HepG2 (cell line): ENCODE data around the gene GFRA1. TPM values are rescaled to one million over a fixed set of nuclear protein-coding genes. Genes with fewer than 3 reads are reported as not detected.

Experiments used
- AHR ChIP-seq: IDR thresholded peaks from 2 replicates; pipeline ENCODE4 v1.6.1; 2018; ENCODE audit warnings: missing genetic modification reagents, missing compliant biosample characterization
- ATRX ChIP-seq: sonication (generic); formaldehyde crosslinking; IDR thresholded peaks from 2 replicates; pipeline ENCODE4 v1.4.0; 2020; ENCODE audit warnings: missing genetic modification reagents, borderline replicate concordance
- CREM ChIP-seq, 2 experiments: sonication (generic) in 1 of 2; formaldehyde crosslinking in 1 of 2; IDR thresholded peaks; 2 replicates each; pipeline versions ENCODE4 v1.4.0 to v1.6.1; 2016 to 2020; ENCODE audit warnings: antibody characterized with exemption in 1 of 2, mild to moderate bottlenecking in 1 of 2, missing genetic modification reagents in 1 of 2
- FOXK1 ChIP-seq: sonication (generic); formaldehyde crosslinking; IDR thresholded peaks from 2 replicates; pipeline ENCODE4 v1.4.0; 2020; ENCODE audit warnings: low read depth, missing genetic modification reagents, borderline replicate concordance
- GLI4 ChIP-seq: sonication (generic); formaldehyde crosslinking; IDR thresholded peaks from 2 replicates; pipeline ENCODE4 v1.5.1; 2020; ENCODE audit warnings: missing genetic modification reagents, mild to moderate bottlenecking, moderate library complexity, borderline replicate concordance
- HNF1A ChIP-seq, 2 experiments: sonication (generic) in 1 of 2; formaldehyde crosslinking in 1 of 2; IDR thresholded peaks; 2 replicates each; pipeline versions ENCODE4 v1.4.0 to v1.6.1; 2016 to 2020; ENCODE audit warnings: borderline replicate concordance in 1 of 2, low read depth in 1 of 2, mild to moderate bottlenecking in 1 of 2, missing genetic modification reagents in 1 of 2
- HOXA5 ChIP-seq: sonication (generic); formaldehyde crosslinking; IDR thresholded peaks from 2 replicates; pipeline ENCODE4 v1.4.0; 2020; ENCODE audit warnings: missing genetic modification reagents
- MAZ ChIP-seq, 2 experiments: sonication (generic) in 1 of 2; formaldehyde crosslinking in 1 of 2; IDR thresholded peaks; 2 replicates each; pipeline versions ENCODE4 v1.5.0 to v1.6.1; 2012 to 2020; ENCODE audit warnings: low read depth in 2 of 2, mild to moderate bottlenecking in 2 of 2, borderline replicate concordance in 1 of 2, improper control_type of control experiment in 1 of 2, low read length in 1 of 2, missing genetic modification reagents in 1 of 2, moderate library complexity in 1 of 2
- MEF2D ChIP-seq: sonication (generic); formaldehyde crosslinking; IDR thresholded peaks from 2 replicates; pipeline ENCODE4 v1.5.1; 2020; ENCODE audit warnings: mild to moderate bottlenecking, missing genetic modification reagents
- NCOA5 ChIP-seq: sonication (generic); formaldehyde crosslinking; IDR thresholded peaks from 2 replicates; pipeline ENCODE4 v1.4.0; 2020; ENCODE audit warnings: missing genetic modification reagents
- NFE2L2 ChIP-seq: fragments of 150-350 bp; IDR thresholded peaks from 2 replicates; pipeline ENCODE4 v1.6.1; 2014; ENCODE audit warnings: low read length
- RFXAP ChIP-seq: sonication (generic); formaldehyde crosslinking; IDR thresholded peaks from 2 replicates; pipeline ENCODE4 v1.4.0; 2020; ENCODE audit warnings: missing genetic modification reagents, borderline replicate concordance
- SMAD1 ChIP-seq: sonication (generic); formaldehyde crosslinking; IDR thresholded peaks from 2 replicates; pipeline ENCODE4 v1.4.0; 2020; ENCODE audit warnings: missing genetic modification reagents, low read depth, mild to moderate bottlenecking, borderline replicate concordance
- SOX6 ChIP-seq, 2 experiments: fragments of 450-650 bp in 1 of 2; sonication (generic) in 1 of 2; formaldehyde crosslinking in 1 of 2; IDR thresholded peaks; 2 replicates each; pipeline versions ENCODE4 v1.4.0 to v1.6.1; 2017 to 2020; ENCODE audit warnings: antibody characterized with exemption in 1 of 2, mild to moderate bottlenecking in 1 of 2, missing genetic modification reagents in 1 of 2
- SRSF1 ChIP-seq: fragments of 200-400 bp; formaldehyde crosslinking; optimal IDR thresholded peaks from 2 replicates; pipeline ENCODE3; 2017; ENCODE audit warnings: mild to moderate bottlenecking, low read depth, low read length, moderate library complexity
- TFAP4 ChIP-seq: sonication (generic); IDR thresholded peaks from 2 replicates; pipeline ENCODE4 v1.6.1; 2016; ENCODE audit warnings: low read depth, borderline replicate concordance
- ZNF335 ChIP-seq: sonication (generic); formaldehyde crosslinking; IDR thresholded peaks from 2 replicates; pipeline ENCODE4 v1.4.0; 2020; ENCODE audit warnings: missing genetic modification reagents
- ZNF468 ChIP-seq: sonication (generic); formaldehyde crosslinking; IDR thresholded peaks from 2 replicates; pipeline ENCODE4 v1.8.0; 2022; ENCODE audit warnings: mild to moderate bottlenecking, moderate library complexity, missing genetic modification reagents
- ZNF556 ChIP-seq: sonication (generic); formaldehyde crosslinking; IDR thresholded peaks from 2 replicates; pipeline ENCODE4 v1.4.0; 2020; ENCODE audit warnings: mild to moderate bottlenecking, missing genetic modification reagents, borderline replicate concordance
- polyA plus RNA-seq, 8 experiments: library from polyadenylated mRNA; depleted of rRNA in 3 of 8; stranded (reverse) in 7 of 8; unstranded in 1 of 8; fragments of >200 nt; fragmentation: Illumina TruSeq in 4 of 8; extraction: Trizol in 4 of 8; gene quantifications; 2 replicates each; pipeline versions ENCODE4 v1.2.1 to v1.2.3, GENCODE V29; 2011 to 2016; ENCODE audit warnings: low read depth in 4 of 8, missing spikeins in 1 of 8, mixed read lengths in 1 of 8; ENCODE audit not compliant: insufficient read depth in 1 of 8
- total RNA-seq, 5 experiments: library from RNA; depleted of rRNA; stranded (reverse); fragments of >200 nt; fragmentation: Illumina TruSeq; extraction: Trizol; gene quantifications; 2 replicates each; pipeline ENCODE4 v1.2.3, GENCODE V29; 2016; ENCODE audit warnings: low read depth in 1 of 5
- TF ChIP-seq, protein P1 (sequence below): sonication (generic); formaldehyde crosslinking; conservative IDR thresholded peaks from 2 replicates; pipeline ENCODE4 v1.8.0; 2022; ENCODE audit warnings: missing genetic modification reagents
- TF ChIP-seq, protein P2 (sequence below): sonication (generic); formaldehyde crosslinking; IDR thresholded peaks from 2 replicates; pipeline ENCODE4 v1.4.0; 2020; ENCODE audit warnings: missing genetic modification reagents

GFRA1 gene
- total and polyA plus RNA-seq, 2 of the 13 experiments (the other 11 are each of a cell fraction or from before 2014, with no cell fraction given): not detected

- TF ChIP-seq HNF1A (IDR thresholded peaks at IDR 0.05; ENCODE audit: low read depth) (no peak), HNF1A (CRISPR knock-in tag; IDR thresholded peaks at IDR 0.05; ENCODE audit: borderline replicate concordance) (no peak), AHR (CRISPR knock-in tag) (no peak), GLI4 (CRISPR knock-in tag) (no peak), NCOA5 (CRISPR knock-in tag) (no peak), NFE2L2 (no peak), ZNF468 (no peak), TFAP4 (no peak), RFXAP (CRISPR knock-in tag) (no peak), ZNF556 (CRISPR knock-in tag) (no peak), CREM (IDR thresholded peaks at IDR 0.05) (no peak), CREM (CRISPR knock-in tag; IDR thresholded peaks at IDR 0.05) (no peak), FOXK1 (CRISPR knock-in tag) (peak; percentile 34; the same call in 1 of the 2 replicates), SOX6 (IDR thresholded peaks at IDR 0.05) (no peak), SOX6 (CRISPR knock-in tag; IDR thresholded peaks at IDR 0.05) (peak; percentile 67; the same call in 1 of the 2 replicates), SMAD1 (CRISPR knock-in tag) (no peak), HOXA5 (CRISPR knock-in tag) (no peak), ATRX (CRISPR knock-in tag) (no peak), MAZ (IDR thresholded peaks at IDR 0.05; ENCODE audit: borderline replicate concordance, low read depth, low read length) (no peak), MAZ (CRISPR knock-in tag; IDR thresholded peaks at IDR 0.05; ENCODE audit: low read depth) (no peak), SRSF1 (no peak), MEF2D (no peak), ZNF335 (CRISPR knock-in tag) (no peak)
- TF ChIP-seq, protein P1, sequence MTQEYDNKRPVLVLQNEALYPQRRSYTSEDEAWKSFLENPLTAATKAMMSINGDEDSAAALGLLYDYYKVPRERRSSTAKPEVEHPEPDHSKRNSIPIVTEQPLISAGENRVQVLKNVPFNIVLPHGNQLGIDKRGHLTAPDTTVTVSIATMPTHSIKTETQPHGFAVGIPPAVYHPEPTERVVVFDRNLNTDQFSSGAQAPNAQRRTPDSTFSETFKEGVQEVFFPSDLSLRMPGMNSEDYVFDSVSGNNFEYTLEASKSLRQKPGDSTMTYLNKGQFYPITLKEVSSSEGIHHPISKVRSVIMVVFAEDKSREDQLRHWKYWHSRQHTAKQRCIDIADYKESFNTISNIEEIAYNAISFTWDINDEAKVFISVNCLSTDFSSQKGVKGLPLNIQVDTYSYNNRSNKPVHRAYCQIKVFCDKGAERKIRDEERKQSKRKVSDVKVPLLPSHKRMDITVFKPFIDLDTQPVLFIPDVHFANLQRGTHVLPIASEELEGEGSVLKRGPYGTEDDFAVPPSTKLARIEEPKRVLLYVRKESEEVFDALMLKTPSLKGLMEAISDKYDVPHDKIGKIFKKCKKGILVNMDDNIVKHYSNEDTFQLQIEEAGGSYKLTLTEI (CRISPR knock-in tag): no peak
- TF ChIP-seq, protein P2, sequence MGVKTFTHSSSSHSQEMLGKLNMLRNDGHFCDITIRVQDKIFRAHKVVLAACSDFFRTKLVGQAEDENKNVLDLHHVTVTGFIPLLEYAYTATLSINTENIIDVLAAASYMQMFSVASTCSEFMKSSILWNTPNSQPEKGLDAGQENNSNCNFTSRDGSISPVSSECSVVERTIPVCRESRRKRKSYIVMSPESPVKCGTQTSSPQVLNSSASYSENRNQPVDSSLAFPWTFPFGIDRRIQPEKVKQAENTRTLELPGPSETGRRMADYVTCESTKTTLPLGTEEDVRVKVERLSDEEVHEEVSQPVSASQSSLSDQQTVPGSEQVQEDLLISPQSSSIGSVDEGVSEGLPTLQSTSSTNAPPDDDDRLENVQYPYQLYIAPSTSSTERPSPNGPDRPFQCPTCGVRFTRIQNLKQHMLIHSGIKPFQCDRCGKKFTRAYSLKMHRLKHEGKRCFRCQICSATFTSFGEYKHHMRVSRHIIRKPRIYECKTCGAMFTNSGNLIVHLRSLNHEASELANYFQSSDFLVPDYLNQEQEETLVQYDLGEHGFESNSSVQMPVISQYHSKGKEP (CRISPR knock-in tag): no peak
These were observed 234.7 kb downstream of the GFRA1 start (continued) for GRCh38 chr10:116038259-116038658.
